HUES64 (cell line): ENCODE results near the gene NXN. TPM values are rescaled to one million over a fixed set of nuclear protein-coding genes. Genes with fewer than 3 reads are reported as not detected.

Source experiments
- H3K27ac ChIP-seq: 2 replicates; pipeline ENCODE4 v1.7.0; 2013; ENCODE audit warnings: low read depth, low read length, inconsistent platforms
- H3K27me3 ChIP-seq: 2 replicates; pipeline ENCODE4 v1.6.1; 2013; ENCODE audit warnings: mild to moderate bottlenecking, low read length; ENCODE audit not compliant: insufficient read depth
- H3K36me3 ChIP-seq: 2 replicates; pipeline ENCODE4 v1.6.1; 2013; ENCODE audit warnings: mild to moderate bottlenecking, low read length; ENCODE audit not compliant: insufficient read depth
- H3K4me1 ChIP-seq: 2 replicates; pipeline ENCODE4 v1.6.1; 2013; ENCODE audit warnings: mild to moderate bottlenecking, low read length, moderate library complexity; ENCODE audit not compliant: insufficient read depth
- H3K4me3 ChIP-seq: 2 replicates; pipeline ENCODE4 v1.5.1; 2013; ENCODE audit warnings: mild to moderate bottlenecking, low read length, moderate library complexity
- H3K9ac ChIP-seq: 2 replicates; pipeline ENCODE4 v1.6.1; 2013; ENCODE audit warnings: mild to moderate bottlenecking, low read depth, low read length
- H3K9me3 ChIP-seq: 2 replicates; pipeline ENCODE4 v1.6.1; 2013; ENCODE audit warnings: low read depth, low read length; ENCODE audit not compliant: insufficient read depth
- WGBS: fragments of 150-250, 120-280 bp; methylation state at CpG from one replicate; pipeline ENCODE4 v1.1.7; 2013; ENCODE audit warnings: missing lambda C conversion rate; 5-methylcytosine and 5-hydroxymethylcytosine counted together
- polyA plus RNA-seq, 2 experiments: library from polyadenylated mRNA; stranded (reverse); fragments of 50-300 nt; gene quantifications; one replicate each; pipeline ENCODE4 v1.2.3, GENCODE V29; 2013

Gene NXN
- polyA plus RNA-seq (2013, experiment 1 of 2) = 65.1 TPM
- 72.9 TPM for polyA plus RNA-seq (2013, experiment 2 of 2)

- H3K27me3 ChIP-seq = no peaks in the 10 kb centered on the region
- H3K27ac ChIP-seq = peak within 1 kb of the TSS; percentile 81
- H3K4me3 ChIP-seq = peak within 1 kb of the TSS; percentile 88
- peak within 1 kb of the TSS; percentile 88 for H3K9ac ChIP-seq
- no peaks in the 10 kb centered on the region for H3K36me3 ChIP-seq
- 1% methylated on average over 92 of the region's 94 CpGs for WGBS
- no peaks in the 10 kb centered on the region for H3K9me3 ChIP-seq
- H3K4me1 ChIP-seq = peaks cover 29% of the 10 kb centered on the region
Measured at GRCh38 chr17:979539-980405, at the start of gene NXN. TSS of gene NXN (minus strand) at chr17:979776.

- no peaks in the 10 kb centered on the region for H3K4me1 ChIP-seq
- H3K27me3 ChIP-seq = peaks cover 9% of the 10 kb centered on the region
- WGBS = 93% methylated on average over 9 of the region's 9 CpGs
- H3K9ac ChIP-seq = no peak overlapping the region
- H3K4me3 ChIP-seq = no peak overlapping the region
- no peaks in the 10 kb centered on the region for H3K36me3 ChIP-seq
- no peaks in the 10 kb centered on the region for H3K9me3 ChIP-seq
- H3K27ac ChIP-seq = no peak overlapping the region
Measured at GRCh38 chr17:1027044-1027443, 47.5 kb upstream of the NXN start.

GRCh38 chr17:1026599-1026975 lies 47.0 kb upstream of the NXN start:
- H3K9ac ChIP-seq = no peak overlapping the region
- peaks cover 7% of the 10 kb centered on the region; the same call in 1 of the 2 replicates for H3K27me3 ChIP-seq
- H3K9me3 ChIP-seq = no peaks in the 10 kb centered on the region
- H3K36me3 ChIP-seq = no peaks in the 10 kb centered on the region
- no peak overlapping the region for H3K27ac ChIP-seq
- WGBS = 91% methylated on average over 10 of the region's 10 CpGs
- H3K4me3 ChIP-seq = no peak overlapping the region
- H3K4me1 ChIP-seq = no peaks in the 10 kb centered on the region

GRCh38 chr17:1025733-1026598 lies 46.4 kb upstream of the NXN start:
- H3K27me3 ChIP-seq = peaks cover 4% of the 10 kb centered on the region; the same call in 1 of the 2 replicates
- WGBS = 86% methylated on average over 30 of the region's 30 CpGs
- no peaks in the 10 kb centered on the region for H3K36me3 ChIP-seq
- no peaks in the 10 kb centered on the region for H3K9me3 ChIP-seq
- no peaks in the 10 kb centered on the region for H3K4me1 ChIP-seq
- H3K27ac ChIP-seq = no peak overlapping the region
- H3K9ac ChIP-seq = no peak overlapping the region
- H3K4me3 ChIP-seq = no peak overlapping the region

GRCh38 chr17:1024076-1024475 lies 44.5 kb upstream of the NXN start:
- Histone ChIP-seq H3K4me1 (no peaks in the 10 kb centered on the region), H3K27ac (no peak overlapping the region), H3K36me3 (no peaks in the 10 kb centered on the region), H3K9ac (no peak overlapping the region), H3K9me3 (no peaks in the 10 kb centered on the region), H3K4me3 (no peak overlapping the region), H3K27me3 (no peaks in the 10 kb centered on the region)
- WGBS = 92% methylated on average over 27 of the region's 27 CpGs

GRCh38 chr17:1022278-1023024 lies 42.9 kb upstream of the NXN start:
- Histone ChIP-seq H3K27me3 (no peaks in the 10 kb centered on the region), H3K27ac (no peak overlapping the region), H3K4me3 (no peak overlapping the region), H3K36me3 (no peaks in the 10 kb centered on the region), H3K9me3 (no peaks in the 10 kb centered on the region), H3K4me1 (no peaks in the 10 kb centered on the region), H3K9ac (no peak overlapping the region)
- WGBS = 88% methylated on average over 32 of the region's 32 CpGs

GRCh38 chr17:1021147-1021546 lies 41.6 kb upstream of the NXN start:
- Histone ChIP-seq H3K9ac (no peak overlapping the region), H3K27ac (no peak overlapping the region), H3K27me3 (no peaks in the 10 kb centered on the region), H3K9me3 (no peaks in the 10 kb centered on the region), H3K36me3 (no peaks in the 10 kb centered on the region), H3K4me3 (no peak overlapping the region), H3K4me1 (no peaks in the 10 kb centered on the region)
- WGBS = 90% methylated on average over 17 of the region's 17 CpGs

- no peaks in the 10 kb centered on the region for H3K4me1 ChIP-seq
- H3K27ac ChIP-seq = no peak overlapping the region
- H3K36me3 ChIP-seq = no peaks in the 10 kb centered on the region
- H3K9me3 ChIP-seq = no peaks in the 10 kb centered on the region
- H3K4me3 ChIP-seq = no peak overlapping the region
- H3K9ac ChIP-seq = no peak overlapping the region
- 90% methylated on average over 10 of the region's 10 CpGs for WGBS
- H3K27me3 ChIP-seq = no peaks in the 10 kb centered on the region
Measured at GRCh38 chr17:1019451-1019850, 39.9 kb upstream of the NXN start.

- Histone ChIP-seq H3K27me3 (no peaks in the 10 kb centered on the region), H3K9me3 (no peaks in the 10 kb centered on the region), H3K4me3 (no peak overlapping the region), H3K4me1 (no peaks in the 10 kb centered on the region), H3K9ac (no peak overlapping the region), H3K27ac (no peak overlapping the region), H3K36me3 (no peaks in the 10 kb centered on the region)
- WGBS = 84% methylated on average over 11 of the region's 11 CpGs
Measured at GRCh38 chr17:1018547-1018946, 39.0 kb upstream of the NXN start.

- H3K9me3 ChIP-seq = no peaks in the 10 kb centered on the region
- no peak overlapping the region for H3K27ac ChIP-seq
- no peak overlapping the region for H3K9ac ChIP-seq
- no peaks in the 10 kb centered on the region for H3K36me3 ChIP-seq
- 95% methylated on average over 9 of the region's 9 CpGs for WGBS
- no peak overlapping the region for H3K4me3 ChIP-seq
- H3K27me3 ChIP-seq = no peaks in the 10 kb centered on the region
- no peaks in the 10 kb centered on the region for H3K4me1 ChIP-seq
Measured at GRCh38 chr17:1013729-1014090, 34.1 kb upstream of the NXN start.
